Activated T-helper 2 cell treated with anti-CD3 and anti-CD28 coated beads, Interferon-gamma antibody, Interleukin-2, Interleukin-4, amounts not matched to agents 10 μg/mL and 5 μg/mL and 100 μg/mL, durations not matched to agents 14 hours and 24 hours and 36 hours (primary cell): ENCODE results near the gene FUZ. TPM values are rescaled to one million over a fixed set of nuclear protein-coding genes. Genes with fewer than 3 reads are reported as not detected.

Experiments
- DNase-seq: peaks from one replicate; pipeline ENCODE4 v3.0.0; 2021; ENCODE audit warnings: low spot score
- H3K27ac Mint-ChIP-seq: one replicate; pipeline ENCODE4 v1.8.0; 2021; ENCODE audit warnings: mixed read lengths
- H3K27me3 Mint-ChIP-seq: one replicate; pipeline ENCODE4 v1.8.0; 2021; ENCODE audit warnings: low read depth, mixed read lengths
- H3K36me3 Mint-ChIP-seq: one replicate; pipeline ENCODE4 v1.8.0; 2021; ENCODE audit warnings: low read depth, mixed read lengths
- H3K4me1 Mint-ChIP-seq: one replicate; pipeline ENCODE4 v1.8.0; 2021; ENCODE audit warnings: low read depth, mixed read lengths
- H3K4me3 Mint-ChIP-seq: one replicate; pipeline ENCODE4 v1.8.0; 2021; ENCODE audit warnings: low read depth, mild to moderate bottlenecking, moderate library complexity, mixed read lengths
- H3K9me3 Mint-ChIP-seq: one replicate; pipeline ENCODE4 v1.8.0; 2021; ENCODE audit warnings: mixed read lengths
- intact Hi-C: fragments of 100-400 bp; cut with micrococcal nuclease; formaldehyde crosslinking; loops from one replicate; pipeline ENCODE4 v1.15.1; 2023
- total RNA-seq: library from RNA; stranded (reverse); gene quantifications from 2 replicates; pipeline ENCODE4 v1.2.3, GENCODE V29; 2022

Gene FUZ
- total RNA-seq, 1 donor from 2014 or later: 13.6 TPM

GRCh38 chr19:49805822-49806619, 7.1 kb downstream of the FUZ start:
- intact Hi-C loops: no loop called here
- Mint-ChIP-seq H3K27me3 (no peaks in the 10 kb centered on the region), H3K4me3 (no peak overlapping the region), H3K27ac (peak overlapping the region; percentile 13), H3K36me3 (peaks cover 26% of the 10 kb centered on the region), H3K9me3 (no peaks in the 10 kb centered on the region), H3K4me1 (peaks cover 10% of the 10 kb centered on the region)
- DNase-seq: no peak

- Mint-ChIP-seq H3K4me3 (no peak overlapping the region), H3K27me3 (no peaks in the 10 kb centered on the region), H3K9me3 (no peaks in the 10 kb centered on the region), H3K36me3 (peaks cover 42% of the 10 kb centered on the region), H3K4me1 (peaks cover 2% of the 10 kb centered on the region), H3K27ac (no peak overlapping the region)
- no peak for DNase-seq
- intact Hi-C loops: no loop called here
These were observed 9.6 kb downstream of the FUZ start for GRCh38 chr19:49803529-49803856.

- no peak overlapping the region for H3K4me3 Mint-ChIP-seq
- H3K27ac Mint-ChIP-seq: no peak overlapping the region
- H3K27me3 Mint-ChIP-seq: no peaks in the 10 kb centered on the region
These were observed 10.1 kb downstream of the FUZ start for GRCh38 chr19:49802836-49803528.

DNA sequence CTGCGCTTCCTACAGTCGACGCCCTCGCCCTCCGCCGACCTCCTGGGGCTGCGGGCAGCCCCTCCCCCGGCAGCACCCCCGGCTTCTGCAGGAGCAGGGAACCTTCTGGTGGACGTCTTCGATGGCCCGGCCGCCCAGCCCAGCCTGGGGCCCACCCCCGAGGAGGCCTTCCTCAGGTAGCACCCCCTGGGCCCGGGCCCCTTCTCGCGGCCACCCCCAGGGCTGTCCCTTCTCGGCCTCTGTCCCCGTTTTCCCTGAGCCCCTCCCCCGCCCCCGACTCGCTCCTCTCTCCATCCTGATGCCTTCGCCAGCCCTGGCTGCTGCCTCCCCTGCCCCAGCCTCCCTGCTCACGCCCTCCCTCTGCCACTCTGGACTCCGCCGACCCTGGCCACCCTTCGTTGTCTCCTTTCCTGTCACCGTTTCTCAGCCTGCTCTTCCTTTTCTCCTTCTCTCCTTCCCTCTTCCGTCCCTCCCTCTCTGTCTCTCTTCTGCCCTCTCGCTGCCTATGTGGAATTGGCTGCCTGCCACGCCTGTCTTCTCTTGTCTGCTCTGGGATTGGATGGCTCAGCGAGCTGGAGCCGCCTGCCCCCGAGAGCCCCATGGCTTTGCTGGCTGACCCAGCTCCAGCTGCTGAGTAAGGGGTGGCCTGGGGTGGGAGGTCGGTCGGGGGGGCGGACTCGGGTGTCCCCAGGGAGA, 11.0 kb downstream of the FUZ start:
- no peaks in the 10 kb centered on the region for H3K9me3 Mint-ChIP-seq
- H3K36me3 Mint-ChIP-seq: peaks cover 49% of the 10 kb centered on the region
- no peak overlapping the region for H3K27ac Mint-ChIP-seq

More at GRCh38 chr19:49802836-49803528, 10.1 kb downstream of the FUZ start:
- H3K36me3 Mint-ChIP-seq: peaks cover 45% of the 10 kb centered on the region
- no peaks in the 10 kb centered on the region for H3K4me1 Mint-ChIP-seq
- no peaks in the 10 kb centered on the region for H3K9me3 Mint-ChIP-seq
- intact Hi-C loops: no loop called here
- DNase-seq: no peak

DNA sequence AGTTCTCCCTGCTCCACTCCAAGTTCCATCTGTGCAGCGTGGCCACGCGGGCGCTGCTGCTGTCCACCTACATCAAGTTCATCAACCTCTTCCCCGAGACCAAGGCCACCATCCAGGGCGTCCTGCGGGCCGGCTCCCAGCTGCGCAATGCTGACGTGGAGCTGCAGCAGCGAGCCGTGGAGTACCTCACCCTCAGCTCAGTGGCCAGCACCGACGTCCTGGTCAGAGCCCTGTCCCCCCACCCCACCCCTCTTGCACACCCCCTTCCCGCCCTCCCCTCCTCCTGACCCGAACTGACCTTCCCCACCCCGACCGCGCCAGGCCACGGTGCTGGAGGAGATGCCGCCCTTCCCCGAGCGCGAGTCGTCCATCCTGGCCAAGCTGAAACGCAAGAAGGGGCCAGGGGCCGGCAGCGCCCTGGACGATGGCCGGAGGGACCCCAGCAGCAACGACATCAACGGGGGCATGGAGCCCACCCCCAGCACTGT, 11.6 kb downstream of the FUZ start:
- H3K9me3 Mint-ChIP-seq: no peaks in the 10 kb centered on the region
- H3K36me3 Mint-ChIP-seq: peaks cover 52% of the 10 kb centered on the region
- no peaks in the 10 kb centered on the region for H3K27me3 Mint-ChIP-seq
- no peak overlapping the region for H3K27ac Mint-ChIP-seq
- no peak for DNase-seq
- H3K4me3 Mint-ChIP-seq: no peak overlapping the region
- intact Hi-C loops: no loop called here
- H3K4me1 Mint-ChIP-seq: no peaks in the 10 kb centered on the region

More for the DNA sequence above, 11.0 kb downstream of the FUZ start:
- DNase-seq: no peak
- no peaks in the 10 kb centered on the region for H3K4me1 Mint-ChIP-seq
- intact Hi-C loops: no loop called here
- no peaks in the 10 kb centered on the region for H3K27me3 Mint-ChIP-seq
- no peak overlapping the region for H3K4me3 Mint-ChIP-seq

DNA sequence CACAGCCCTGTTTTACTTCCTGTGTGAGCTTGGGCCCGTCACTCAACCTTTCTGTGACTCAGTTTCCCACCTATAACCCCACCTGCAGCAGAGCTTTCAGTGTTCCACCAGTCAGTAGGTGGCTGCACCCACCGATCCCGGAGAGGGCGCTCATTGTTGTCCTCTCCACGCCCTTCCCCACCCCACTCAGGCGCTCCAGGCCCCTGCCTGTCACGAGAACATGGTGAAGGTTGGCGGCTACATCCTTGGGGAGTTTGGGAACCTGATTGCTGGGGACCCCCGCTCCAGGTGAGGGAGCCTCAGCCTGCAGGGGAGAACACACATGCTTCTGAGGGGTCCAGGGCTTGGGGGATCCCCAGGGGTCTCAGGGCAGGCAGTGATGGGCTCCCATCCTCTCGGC, 12.3 kb downstream of the FUZ start:
- H3K27me3 Mint-ChIP-seq: no peaks in the 10 kb centered on the region
- intact Hi-C loops: no loop called here
- DNase-seq: no peak
- no peak overlapping the region for H3K27ac Mint-ChIP-seq
- peaks cover 51% of the 10 kb centered on the region for H3K36me3 Mint-ChIP-seq
- no peaks in the 10 kb centered on the region for H3K4me1 Mint-ChIP-seq
- no peaks in the 10 kb centered on the region for H3K9me3 Mint-ChIP-seq
- no peak overlapping the region for H3K4me3 Mint-ChIP-seq

DNA sequence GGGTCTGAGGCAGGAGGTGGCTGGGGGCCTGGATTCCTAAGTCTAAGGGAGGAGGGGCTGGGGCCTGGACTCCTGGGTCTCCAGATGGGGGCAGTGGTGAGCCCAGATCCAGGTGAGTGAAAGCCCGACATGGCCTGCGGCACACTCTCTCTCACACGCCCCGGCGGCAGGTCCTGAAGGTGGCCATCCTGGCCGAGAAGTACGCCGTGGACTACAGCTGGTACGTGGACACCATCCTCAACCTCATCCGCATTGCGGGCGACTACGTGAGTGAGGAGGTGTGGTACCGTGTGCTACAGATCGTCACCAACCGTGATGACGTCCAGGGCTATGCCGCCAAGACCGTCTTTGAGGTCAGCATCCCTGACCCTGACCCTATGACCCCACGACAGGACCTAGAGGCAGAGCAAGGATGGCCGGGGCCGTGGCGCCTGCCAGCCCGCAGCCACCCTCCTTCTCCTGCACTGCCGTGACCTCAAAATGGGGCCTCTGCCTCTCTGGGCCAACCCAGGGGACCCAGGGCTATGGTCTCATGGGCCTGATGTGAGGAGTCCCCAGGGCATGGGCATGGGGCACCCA, 13.2 kb downstream of the FUZ start:
- Mint-ChIP-seq H3K27me3 (no peaks in the 10 kb centered on the region), H3K27ac (no peak overlapping the region), H3K36me3 (peaks cover 59% of the 10 kb centered on the region), H3K4me1 (no peaks in the 10 kb centered on the region), H3K9me3 (no peaks in the 10 kb centered on the region), H3K4me3 (no peak overlapping the region)
- no peak for DNase-seq
- intact Hi-C loops: no loop called here

DNA sequence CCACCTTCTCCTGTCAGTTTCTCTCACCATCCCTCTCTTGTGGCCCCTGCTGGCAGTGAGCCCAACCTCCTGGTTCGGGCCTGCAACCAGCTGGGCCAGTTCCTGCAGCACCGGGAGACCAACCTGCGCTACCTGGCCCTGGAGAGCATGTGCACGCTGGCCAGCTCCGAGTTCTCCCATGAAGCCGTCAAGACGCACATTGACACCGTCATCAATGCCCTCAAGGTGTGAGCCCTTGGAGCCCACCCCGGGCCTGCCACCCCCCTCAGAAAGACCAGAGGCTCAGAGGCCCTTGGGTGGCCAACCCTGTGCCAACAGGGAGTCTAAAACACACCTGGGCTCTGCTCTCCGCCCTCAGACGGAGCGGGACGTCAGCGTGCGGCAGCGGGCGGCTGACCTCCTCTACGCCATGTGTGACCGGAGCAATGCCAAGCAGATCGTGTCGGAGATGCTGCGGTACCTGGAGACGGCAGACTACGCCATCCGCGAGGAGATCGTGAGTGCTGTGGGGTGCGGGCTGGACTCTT, 13.8 kb downstream of the FUZ start:
- no peak for DNase-seq
- Mint-ChIP-seq H3K4me3 (no peak overlapping the region), H3K9me3 (no peaks in the 10 kb centered on the region), H3K27me3 (no peaks in the 10 kb centered on the region), H3K4me1 (no peaks in the 10 kb centered on the region), H3K36me3 (peaks cover 61% of the 10 kb centered on the region), H3K27ac (no peak overlapping the region)
- intact Hi-C loops: no loop called here

- Mint-ChIP-seq H3K9me3 (no peaks in the 10 kb centered on the region), H3K4me3 (no peak overlapping the region), H3K27ac (no peak overlapping the region), H3K36me3 (peaks cover 60% of the 10 kb centered on the region), H3K4me1 (peaks cover under 1% of the 10 kb centered on the region), H3K27me3 (no peaks in the 10 kb centered on the region)
- no peak for DNase-seq
- intact Hi-C loops: no loop called here
These were observed 14.5 kb downstream of the FUZ start for GRCh38 chr19:49798574-49798973.

DNA sequence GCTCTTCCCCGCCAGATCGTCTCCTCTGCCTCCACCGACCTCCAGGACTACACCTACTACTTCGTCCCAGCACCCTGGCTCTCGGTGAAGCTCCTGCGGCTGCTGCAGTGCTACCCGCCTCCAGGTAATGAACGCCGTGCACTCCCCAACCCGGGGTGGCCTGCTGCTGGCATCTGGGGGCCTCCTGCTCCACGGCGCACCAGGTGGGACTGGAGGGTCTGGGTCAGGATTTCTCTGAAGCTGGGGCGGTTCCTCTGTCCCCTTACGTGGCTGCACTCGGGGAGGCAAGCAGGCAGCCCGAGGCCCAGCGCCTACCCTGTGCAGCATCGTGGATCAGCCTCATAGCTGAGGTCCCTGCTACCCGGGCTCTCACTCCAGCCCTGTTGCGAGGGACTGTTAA, 17.5 kb downstream of the FUZ start:
- intact Hi-C loops: no loop called here

GRCh38 chr19:49793561-49793840, 19.6 kb downstream of the FUZ start:
- no peak for DNase-seq
- Mint-ChIP-seq H3K4me3 (no peak overlapping the region), H3K27ac (peak overlapping the region; percentile 91), H3K27me3 (no peaks in the 10 kb centered on the region), H3K9me3 (no peaks in the 10 kb centered on the region), H3K4me1 (peaks cover 4% of the 10 kb centered on the region), H3K36me3 (peaks cover 53% of the 10 kb centered on the region)
- intact Hi-C loops: no loop called here

More for the DNA sequence above, 17.5 kb downstream of the FUZ start:
- no peak overlapping the region for H3K4me3 Mint-ChIP-seq
- no peaks in the 10 kb centered on the region for H3K9me3 Mint-ChIP-seq
- DNase-seq: no peak
- no peaks in the 10 kb centered on the region for H3K27me3 Mint-ChIP-seq
- H3K27ac Mint-ChIP-seq: no peak overlapping the region
- peaks cover 4% of the 10 kb centered on the region for H3K4me1 Mint-ChIP-seq
- H3K36me3 Mint-ChIP-seq: peaks cover 58% of the 10 kb centered on the region

- Mint-ChIP-seq H3K36me3 (peaks cover 55% of the 10 kb centered on the region), H3K27ac (peak overlapping the region; percentile 91), H3K4me3 (no peak overlapping the region), H3K27me3 (no peaks in the 10 kb centered on the region), H3K4me1 (peaks cover 4% of the 10 kb centered on the region), H3K9me3 (no peaks in the 10 kb centered on the region)
- intact Hi-C loops: no loop called here
- no peak for DNase-seq
These were observed 20.1 kb downstream of the FUZ start for GRCh38 chr19:49792829-49793560.
